HCT116 (cell line): ENCODE measurements around the gene MCM8. TPM values are rescaled to one million over a fixed set of nuclear protein-coding genes. Genes with fewer than 3 reads are reported as not detected.

ENCODE experiments used
- ATAC-seq: fragments of 200-7000 bp; cut with Tn5 transposase; 2 replicates; pipeline ENCODE4 v1.9.1; 2020; ENCODE audit warnings: mild to moderate bottlenecking, moderate library complexity
- BruUV-seq: library from RNA; stranded (reverse); fragments of 400-500 nt; replicated peaks from 2 replicates; lab custom pipeline; 2021; lab: Mats Ljungman, UMichigan
- CTCF ChIA-PET: fragments of 300-600 bp; sonication (Branson Sonifier 250); formaldehyde crosslinking; loops from one replicate; lab custom pipeline; 2021; ENCODE audit warnings: antibody characterized with exemption; lab: Charles Lee
- POLR2A ChIA-PET: fragments of 300-600, 350-600 bp; sonication (Branson Sonifier 250); formaldehyde crosslinking; loops from one replicate; lab custom pipeline; 2021; ENCODE audit warnings: antibody characterized with exemption; lab: Charles Lee
- RAD21 ChIA-PET, 2 experiments: fragments of 300-600 bp; sonication (Branson Sonifier 250); formaldehyde crosslinking; loops; one replicate each; lab custom pipeline; 2023; ENCODE audit warnings: low total read pairs in 2 of 2; ENCODE audit not compliant: uncharacterized antibody in 2 of 2, unreplicated experiment in 2 of 2, low non-redundant PET in 1 of 2; lab: Charles Lee
- DNase-seq: peaks from one replicate; pipeline ENCODE4 v3.0.0-alpha.2; 2010; ENCODE audit warnings: low read depth, low spot score
- H2AFZ ChIP-seq: fragments of 200-600 bp; shearing (Covaris generic), sonication (generic); 2 replicates; pipeline ENCODE4 v1.6.1; 2017; ENCODE audit warnings: low read depth, mixed run types, mixed read lengths, antibody characterized with exemption, low read length; ENCODE audit not compliant: poor library complexity, severe bottlenecking
- H3K27ac ChIP-seq: 2 replicates; pipeline ENCODE4 v1.5.1; 2012; ENCODE audit warnings: low read depth, low read length
- H3K27me3 ChIP-seq: fragments of 200-600 bp; sonication (generic); 2 replicates; pipeline ENCODE4 v1.6.1; 2016; ENCODE audit warnings: mixed run types, low read length, mixed read lengths; ENCODE audit not compliant: insufficient read depth
- H3K36me3 ChIP-seq, 2 experiments: fragments of 200-500 bp in 1 of 2; fragments of 200-600 bp in 1 of 2; sonication (Bioruptor generic) in 1 of 2; sonication (generic) in 1 of 2; 2 replicates each; pipeline versions ENCODE4 v1.5.1 to v1.6.1; 2014 to 2016; ENCODE audit warnings: low read length in 2 of 2, inconsistent platforms in 1 of 2, mixed read lengths in 1 of 2, mixed run types in 1 of 2; ENCODE audit not compliant: insufficient read depth in 2 of 2, control insufficient read depth in 1 of 2
- H3K4me1 ChIP-seq, 2 experiments: fragments of 200-600 bp in 1 of 2; sonication (generic) in 1 of 2; 2 replicates each; pipeline versions ENCODE4 v1.5.1 to v1.6.1; 2012 to 2017; ENCODE audit warnings: low read length in 2 of 2, inconsistent platforms in 1 of 2, mild to moderate bottlenecking in 1 of 2, mixed read lengths in 1 of 2, mixed run types in 1 of 2, moderate library complexity in 1 of 2; ENCODE audit not compliant: insufficient read depth in 2 of 2, control insufficient read depth in 1 of 2
- H3K4me2 ChIP-seq: fragments of 200-600 bp; sonication (generic); 2 replicates; pipeline ENCODE4 v1.6.1; 2017; ENCODE audit warnings: mixed run types, low read length, mixed read lengths
- H3K4me3 ChIP-seq, 2 experiments: fragments of 200-600 bp in 1 of 2; sonication (generic) in 1 of 2; replicated peaks in 1 of 2; 2 replicates each; pipeline ENCODE4 v1.5.1; 2011 to 2016; ENCODE audit warnings: low read length in 2 of 2, control low read depth in 1 of 2, low read depth in 1 of 2, mild to moderate bottlenecking in 1 of 2, mixed read lengths in 1 of 2, mixed run types in 1 of 2
- H3K79me2 ChIP-seq: fragments of 200-600 bp; sonication (generic); 2 replicates; pipeline ENCODE4 v1.6.1; 2017; ENCODE audit warnings: mild to moderate bottlenecking, mixed run types, low read length, moderate library complexity, mixed read lengths; ENCODE audit not compliant: insufficient read depth
- H3K9ac ChIP-seq: fragments of 200-600 bp; sonication (generic); 2 replicates; pipeline ENCODE4 v1.6.1; 2016; ENCODE audit warnings: low read length, mixed read lengths
- H3K9me2 ChIP-seq: fragments of 200-600 bp; sonication (generic), shearing (Covaris generic); 2 replicates; pipeline ENCODE4 v1.6.1; 2017; ENCODE audit warnings: mixed run types, mild to moderate bottlenecking, moderate library complexity; ENCODE audit not compliant: insufficient read depth
- H3K9me3 ChIP-seq, 2 experiments: fragments of 200-500 bp in 1 of 2; fragments of 200-600 bp in 1 of 2; sonication (Bioruptor generic) in 1 of 2; sonication (generic) in 1 of 2; 2 replicates each; pipeline ENCODE4 v1.6.1; 2014 to 2017; ENCODE audit warnings: low read length in 2 of 2, mixed read lengths in 2 of 2, inconsistent platforms in 1 of 2, low read depth in 1 of 2, mild to moderate bottlenecking in 1 of 2, mixed run types in 1 of 2, moderate library complexity in 1 of 2; ENCODE audit not compliant: control insufficient read depth in 1 of 2, insufficient read depth in 1 of 2
- H4K20me1 ChIP-seq: fragments of 200-600 bp; sonication (generic), shearing (Covaris generic); 2 replicates; pipeline ENCODE4 v1.6.1; 2017; ENCODE audit warnings: mixed run types, mild to moderate bottlenecking, moderate library complexity; ENCODE audit not compliant: insufficient read depth
- EGR1 ChIP-seq: IDR thresholded peaks from 2 replicates; pipeline ENCODE4 v1.6.1; 2012; ENCODE audit warnings: low read depth
- ELF1 ChIP-seq: IDR thresholded peaks from 2 replicates; pipeline ENCODE4 v1.6.1; 2012; ENCODE audit warnings: low read depth, borderline replicate concordance
- EZH2 ChIP-seq: fragments of 200-600 bp; sonication (generic); IDR thresholded peaks from 2 replicates; pipeline ENCODE4 v1.6.1; 2017; ENCODE audit warnings: antibody characterized with exemption, mixed run types
- EZH2phosphoT487 ChIP-seq: fragments of 200-600 bp; IDR thresholded peaks from 2 replicates; pipeline ENCODE4 v1.6.1; 2018; ENCODE audit warnings: antibody characterized with exemption, borderline replicate concordance
- JUND ChIP-seq: IDR thresholded peaks from 2 replicates; pipeline ENCODE4 v1.6.1; 2012
- POLR2AphosphoS5 ChIP-seq: IDR thresholded peaks from 2 replicates; pipeline ENCODE4 v1.6.1; 2011; ENCODE audit warnings: mild to moderate bottlenecking, low read depth, low read length, moderate library complexity
- RAD21 ChIP-seq: IDR thresholded peaks from 2 replicates; pipeline ENCODE4 v1.6.1; 2012; ENCODE audit warnings: low read depth, mild to moderate bottlenecking
- TCF7L2 ChIP-seq: IDR thresholded peaks from 2 replicates; pipeline ENCODE4 v1.7.0; 2011; ENCODE audit warnings: borderline replicate concordance, inconsistent platforms; ENCODE audit not compliant: insufficient read depth, insufficient read length; ENCODE audit errors: extremely low read depth
- YY1 ChIP-seq: IDR thresholded peaks from 2 replicates; pipeline ENCODE4 v1.6.1; 2011; ENCODE audit warnings: low read length, low read depth, moderate library complexity, mild to moderate bottlenecking; ENCODE audit not compliant: insufficient replicate concordance; ENCODE audit errors: extremely low read depth
- ZNF274 ChIP-seq: fragments of 200-500 bp; sonication (Bioruptor generic); IDR thresholded peaks from 2 replicates; pipeline ENCODE4 v1.6.1; 2014; ENCODE audit warnings: mild to moderate bottlenecking, low read depth, low read length, inconsistent platforms
- intact Hi-C: fragments of 100-400 bp; cut with micrococcal nuclease; formaldehyde crosslinking; loops from 2 replicates; pipeline ENCODE4 v1.10.0; 2022
- total RNA-seq: library from RNA; stranded (reverse); gene quantifications from one replicate; pipeline ENCODE4 v1.2.1, GENCODE V29; 2021; ENCODE audit not compliant: unreplicated experiment
- TF ChIP-seq, protein P1 (sequence below): IDR thresholded peaks from 2 replicates; pipeline ENCODE4 v1.6.1; 2011; ENCODE audit warnings: mild to moderate bottlenecking, low read length, moderate library complexity; ENCODE audit not compliant: insufficient replicate concordance; ENCODE audit errors: extremely low read depth
- TF ChIP-seq, protein P2 (sequence below): IDR thresholded peaks from 2 replicates; pipeline ENCODE4 v1.6.1; 2012; ENCODE audit warnings: low read depth
- TF ChIP-seq, protein P3 (sequence below): IDR thresholded peaks from 2 replicates; pipeline ENCODE4 v1.6.1; 2012

The MCM8 gene
- total RNA-seq, 1 experiment from 2014 or later, result 21.9 TPM

DNA sequence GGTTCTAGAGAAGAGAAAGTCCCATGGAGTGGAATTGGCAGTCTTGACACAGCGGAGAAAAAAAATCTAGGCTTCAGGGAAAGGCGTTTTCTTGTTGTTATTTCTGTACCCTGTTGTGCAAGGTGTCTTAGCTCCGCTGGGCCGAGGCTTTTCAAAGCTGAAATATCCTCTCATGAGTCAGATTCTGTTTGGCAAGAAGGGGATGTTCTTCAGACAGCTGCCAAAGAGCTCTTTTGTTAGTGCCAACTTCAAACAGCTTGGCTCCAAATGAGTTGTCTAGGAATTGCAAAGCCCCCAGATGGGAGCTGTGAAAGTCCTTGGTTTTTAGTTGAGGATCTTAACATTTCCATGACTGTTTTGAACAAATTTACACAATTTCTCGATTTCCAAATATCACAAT is 57.8 kb downstream of the MCM8 start:
- H3K79me2 ChIP-seq, result peaks cover 59% of the 10 kb centered on the region

More for the DNA sequence above, 57.8 kb downstream of the MCM8 start:
- ChIA-PET CTCF (no interaction called here), RAD21 (no interaction called here), POLR2A (no interaction called here)
- Histone ChIP-seq H3K27ac (no peak overlapping the region), H3K4me2 (peak overlapping the region; percentile 79), H4K20me1 (no peaks in the 10 kb centered on the region; the same call in 1 of the 2 replicates), H2AFZ (no peak overlapping the region), H3K27me3 (no peaks in the 10 kb centered on the region), H3K36me3 (peaks cover 23 to 33% of the 10 kb centered on the region in 2 experiments; a peak in 3 of 4 replicates), H3K9ac (no peak overlapping the region), H3K9me2 (no peaks in the 10 kb centered on the region), H3K9me3 (no peaks in the 10 kb centered on the region), H3K4me3 (no peak overlapping the region), H3K4me1 (peaks cover 11 to 18% of the 10 kb centered on the region in 2 experiments)
- TF ChIP-seq, protein P1, sequence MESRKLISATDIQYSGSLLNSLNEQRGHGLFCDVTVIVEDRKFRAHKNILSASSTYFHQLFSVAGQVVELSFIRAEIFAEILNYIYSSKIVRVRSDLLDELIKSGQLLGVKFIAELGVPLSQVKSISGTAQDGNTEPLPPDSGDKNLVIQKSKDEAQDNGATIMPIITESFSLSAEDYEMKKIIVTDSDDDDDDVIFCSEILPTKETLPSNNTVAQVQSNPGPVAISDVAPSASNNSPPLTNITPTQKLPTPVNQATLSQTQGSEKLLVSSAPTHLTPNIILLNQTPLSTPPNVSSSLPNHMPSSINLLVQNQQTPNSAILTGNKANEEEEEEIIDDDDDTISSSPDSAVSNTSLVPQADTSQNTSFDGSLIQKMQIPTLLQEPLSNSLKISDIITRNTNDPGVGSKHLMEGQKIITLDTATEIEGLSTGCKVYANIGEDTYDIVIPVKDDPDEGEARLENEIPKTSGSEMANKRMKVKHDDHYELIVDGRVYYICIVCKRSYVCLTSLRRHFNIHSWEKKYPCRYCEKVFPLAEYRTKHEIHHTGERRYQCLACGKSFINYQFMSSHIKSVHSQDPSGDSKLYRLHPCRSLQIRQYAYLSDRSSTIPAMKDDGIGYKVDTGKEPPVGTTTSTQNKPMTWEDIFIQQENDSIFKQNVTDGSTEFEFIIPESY, result no peak
- TF ChIP-seq EGR1 (no peak), EZH2phosphoT487 (no peak), POLR2AphosphoS5 (no peak), YY1 (no peak), JUND (no peak), TCF7L2 (no peak), EZH2 (no peak), ZNF274 (no peak), ELF1 (no peak), RAD21 (no peak)
- TF ChIP-seq, protein P2, sequence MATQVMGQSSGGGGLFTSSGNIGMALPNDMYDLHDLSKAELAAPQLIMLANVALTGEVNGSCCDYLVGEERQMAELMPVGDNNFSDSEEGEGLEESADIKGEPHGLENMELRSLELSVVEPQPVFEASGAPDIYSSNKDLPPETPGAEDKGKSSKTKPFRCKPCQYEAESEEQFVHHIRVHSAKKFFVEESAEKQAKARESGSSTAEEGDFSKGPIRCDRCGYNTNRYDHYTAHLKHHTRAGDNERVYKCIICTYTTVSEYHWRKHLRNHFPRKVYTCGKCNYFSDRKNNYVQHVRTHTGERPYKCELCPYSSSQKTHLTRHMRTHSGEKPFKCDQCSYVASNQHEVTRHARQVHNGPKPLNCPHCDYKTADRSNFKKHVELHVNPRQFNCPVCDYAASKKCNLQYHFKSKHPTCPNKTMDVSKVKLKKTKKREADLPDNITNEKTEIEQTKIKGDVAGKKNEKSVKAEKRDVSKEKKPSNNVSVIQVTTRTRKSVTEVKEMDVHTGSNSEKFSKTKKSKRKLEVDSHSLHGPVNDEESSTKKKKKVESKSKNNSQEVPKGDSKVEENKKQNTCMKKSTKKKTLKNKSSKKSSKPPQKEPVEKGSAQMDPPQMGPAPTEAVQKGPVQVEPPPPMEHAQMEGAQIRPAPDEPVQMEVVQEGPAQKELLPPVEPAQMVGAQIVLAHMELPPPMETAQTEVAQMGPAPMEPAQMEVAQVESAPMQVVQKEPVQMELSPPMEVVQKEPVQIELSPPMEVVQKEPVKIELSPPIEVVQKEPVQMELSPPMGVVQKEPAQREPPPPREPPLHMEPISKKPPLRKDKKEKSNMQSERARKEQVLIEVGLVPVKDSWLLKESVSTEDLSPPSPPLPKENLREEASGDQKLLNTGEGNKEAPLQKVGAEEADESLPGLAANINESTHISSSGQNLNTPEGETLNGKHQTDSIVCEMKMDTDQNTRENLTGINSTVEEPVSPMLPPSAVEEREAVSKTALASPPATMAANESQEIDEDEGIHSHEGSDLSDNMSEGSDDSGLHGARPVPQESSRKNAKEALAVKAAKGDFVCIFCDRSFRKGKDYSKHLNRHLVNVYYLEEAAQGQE, result no peak
- TF ChIP-seq, protein P3, sequence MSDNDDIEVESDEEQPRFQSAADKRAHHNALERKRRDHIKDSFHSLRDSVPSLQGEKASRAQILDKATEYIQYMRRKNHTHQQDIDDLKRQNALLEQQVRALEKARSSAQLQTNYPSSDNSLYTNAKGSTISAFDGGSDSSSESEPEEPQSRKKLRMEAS, result no peak
- ATAC-seq (no peak), DNase-seq (no peak)
- intact Hi-C loops, result no loop called here
- BruUV-seq, result no TSS peak
